Lower leg skin (tissue), 3 donors: Measurements from ENCODE around the gene MPRIP.

Source experiments
- CTCF ChIP-seq, 3 donors: fragments of 450-650 bp; IDR thresholded peaks; one replicate each; pipeline ENCODE4 v1.5.1; 2016; ENCODE audit warnings: antibody characterized with exemption in 3 of 3, mild to moderate bottlenecking in 3 of 3, moderate library complexity in 2 of 3
- POLR2A ChIP-seq, 2 donors: fragments of 450-650 bp; IDR thresholded peaks; one replicate each; pipeline ENCODE4 v1.6.1; 2016 to 2017; ENCODE audit warnings: antibody characterized with exemption in 2 of 2, mild to moderate bottlenecking in 1 of 2, moderate library complexity in 1 of 2

- TF ChIP-seq CTCF (IDR thresholded peaks at IDR 0.05) (no peak), POLR2A (IDR thresholded peaks at IDR 0.05) (no peak)
These were observed 109.7 kb downstream of the MPRIP start for GRCh38 chr17:17151962-17152361.
